Natural killer cell (primary cell): ENCODE data around the gene TRAPPC8. TPM values are rescaled to one million over a fixed set of nuclear protein-coding genes. Genes with fewer than 3 reads are reported as not detected.

ENCODE experiments used
- ATAC-seq, 3 donors: fragments of 150-1000 bp in 2 of 3; fragments of 200-7000 bp in 1 of 3; cut with Tn5 transposase; 1 replicate in 1 of 3; 2 replicates in 2 of 3; pipeline ENCODE4 v1.10.0; 2021; ENCODE audit warnings: mild to moderate bottlenecking in 2 of 3, moderate library complexity in 2 of 3
- DNase-seq, 2 donors: peaks; one replicate each; pipeline versions ENCODE4 v3.0.0 to v3.0.0-alpha.2; 2013 to 2021; ENCODE audit warnings: mixed read lengths in 1 of 2
- H3K27ac ChIP-seq: one replicate; pipeline ENCODE4 v1.5.1; 2013; ENCODE audit warnings: mild to moderate bottlenecking, low read length
- H3K27me3 ChIP-seq: one replicate; pipeline ENCODE4 v1.6.1; 2013; ENCODE audit warnings: low read length; ENCODE audit not compliant: control insufficient read depth, insufficient read depth
- H3K36me3 ChIP-seq: one replicate; pipeline ENCODE4 v1.6.1; 2013; ENCODE audit warnings: low read length; ENCODE audit not compliant: control insufficient read depth, insufficient read depth
- H3K4me1 ChIP-seq: one replicate; pipeline ENCODE4 v1.6.1; 2013; ENCODE audit warnings: low read length; ENCODE audit not compliant: control insufficient read depth, insufficient read depth
- H3K4me3 ChIP-seq: one replicate; pipeline ENCODE4 v1.5.1; 2013; ENCODE audit warnings: low read length
- H3K9me3 ChIP-seq: one replicate; pipeline ENCODE4 v1.6.1; 2013; ENCODE audit warnings: low read length; ENCODE audit not compliant: control insufficient read depth, insufficient read depth
- H3K27ac Mint-ChIP-seq, 2 donors: one replicate each; pipeline ENCODE4 v1.8.0; 2022; ENCODE audit warnings: mild to moderate bottlenecking in 2 of 2, mixed read lengths in 2 of 2, moderate library complexity in 1 of 2
- H3K27me3 Mint-ChIP-seq, 2 donors: one replicate each; pipeline ENCODE4 v1.8.0; 2022; ENCODE audit warnings: low read depth in 2 of 2, mixed read lengths in 2 of 2
- H3K36me3 Mint-ChIP-seq: one replicate; pipeline ENCODE4 v1.8.0; 2022; ENCODE audit warnings: mixed read lengths
- H3K4me1 Mint-ChIP-seq, 2 donors: one replicate each; pipeline ENCODE4 v1.8.0; 2022; ENCODE audit warnings: mixed read lengths in 2 of 2
- H3K4me3 Mint-ChIP-seq: one replicate; pipeline ENCODE4 v1.8.0; 2022; ENCODE audit warnings: mild to moderate bottlenecking, moderate library complexity, mixed read lengths
- H3K9me3 Mint-ChIP-seq, 2 donors: one replicate each; pipeline ENCODE4 v1.8.0; 2022; ENCODE audit warnings: mixed read lengths in 2 of 2
- WGBS: methylation state at CpG from one replicate; pipeline ENCODE4 v1.1.7; 2013; ENCODE audit warnings: missing lambda C conversion rate; ENCODE audit not compliant: insufficient coverage; 5-methylcytosine and 5-hydroxymethylcytosine counted together
- intact Hi-C: fragments of 100-400 bp; cut with micrococcal nuclease; formaldehyde crosslinking; loops from one replicate; pipeline ENCODE4 v1.14.2; 2022
- total RNA-seq, 4 donors: library from RNA; stranded (reverse); fragments of 120-200 nt in 1 of 4; gene quantifications; one replicate each; pipeline versions ENCODE4 v1.2.3 to v1.2.4, GENCODE V29; 2013 to 2022
- TF ChIP-seq, protein P1 (sequence below): fragments of 200-600 bp; IDR thresholded peaks from one replicate; pipeline ENCODE4 v1.8.0; 2022; ENCODE audit warnings: antibody characterized with exemption

The TRAPPC8 gene
- total RNA-seq, 3 donors from 2014 or later (not counting 1 experiment from before 2014, with no cell fraction given), result 38.5 to 51.2 (median 41.4) TPM

DNA sequence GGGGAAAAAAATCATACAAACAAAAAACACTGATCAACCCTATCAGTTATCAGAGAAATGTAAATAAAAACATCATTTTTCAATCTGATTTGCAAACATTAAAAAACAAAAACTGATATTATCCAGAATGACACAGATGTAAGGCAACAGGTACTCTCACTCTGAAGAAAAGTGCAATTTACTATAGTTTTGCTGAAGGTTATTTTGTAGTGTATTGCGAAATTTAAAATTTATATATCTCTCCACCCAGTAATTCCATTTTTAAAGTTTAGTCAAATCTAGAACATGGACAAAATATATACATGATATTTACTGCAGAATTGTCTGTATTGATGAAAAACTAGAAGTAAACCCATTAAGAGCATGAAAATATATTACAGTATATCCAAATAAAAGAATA is 79.8 kb downstream of the TRAPPC8 start:
- H3K4me1 Mint-ChIP-seq, result no peaks in the 10 kb centered on the region
- TF ChIP-seq, protein P1, sequence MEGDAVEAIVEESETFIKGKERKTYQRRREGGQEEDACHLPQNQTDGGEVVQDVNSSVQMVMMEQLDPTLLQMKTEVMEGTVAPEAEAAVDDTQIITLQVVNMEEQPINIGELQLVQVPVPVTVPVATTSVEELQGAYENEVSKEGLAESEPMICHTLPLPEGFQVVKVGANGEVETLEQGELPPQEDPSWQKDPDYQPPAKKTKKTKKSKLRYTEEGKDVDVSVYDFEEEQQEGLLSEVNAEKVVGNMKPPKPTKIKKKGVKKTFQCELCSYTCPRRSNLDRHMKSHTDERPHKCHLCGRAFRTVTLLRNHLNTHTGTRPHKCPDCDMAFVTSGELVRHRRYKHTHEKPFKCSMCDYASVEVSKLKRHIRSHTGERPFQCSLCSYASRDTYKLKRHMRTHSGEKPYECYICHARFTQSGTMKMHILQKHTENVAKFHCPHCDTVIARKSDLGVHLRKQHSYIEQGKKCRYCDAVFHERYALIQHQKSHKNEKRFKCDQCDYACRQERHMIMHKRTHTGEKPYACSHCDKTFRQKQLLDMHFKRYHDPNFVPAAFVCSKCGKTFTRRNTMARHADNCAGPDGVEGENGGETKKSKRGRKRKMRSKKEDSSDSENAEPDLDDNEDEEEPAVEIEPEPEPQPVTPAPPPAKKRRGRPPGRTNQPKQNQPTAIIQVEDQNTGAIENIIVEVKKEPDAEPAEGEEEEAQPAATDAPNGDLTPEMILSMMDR, result no peak
- H3K27ac ChIP-seq, result no peak overlapping the region
- no peaks in the 10 kb centered on the region for H3K9me3 ChIP-seq
- intact Hi-C loops, result no loop called here
- H3K9me3 Mint-ChIP-seq, result no peaks in the 10 kb centered on the region
- H3K4me3 ChIP-seq, result no peak overlapping the region
- H3K36me3 Mint-ChIP-seq, result peaks cover 6% of the 10 kb centered on the region
- WGBS, result no CpG with 5 or more reads among the region's 1 CpG
- no peak for DNase-seq
- H3K4me3 Mint-ChIP-seq, result no peak overlapping the region
- H3K27me3 ChIP-seq, result no peaks in the 10 kb centered on the region
- no peak overlapping the region for H3K27ac Mint-ChIP-seq
- no peaks in the 10 kb centered on the region for H3K4me1 ChIP-seq
- no peak for ATAC-seq
- peaks cover 61% of the 10 kb centered on the region for H3K36me3 ChIP-seq
- no peaks in the 10 kb centered on the region for H3K27me3 Mint-ChIP-seq

GRCh38 chr18:31860488-31860887 is 82.4 kb downstream of the TRAPPC8 start:
- no peaks in the 10 kb centered on the region for H3K27me3 ChIP-seq
- no peaks in the 10 kb centered on the region for H3K4me1 Mint-ChIP-seq
- ATAC-seq (no peak), DNase-seq (no peak)
- H3K4me1 ChIP-seq, result no peaks in the 10 kb centered on the region
- no peak overlapping the region for H3K4me3 Mint-ChIP-seq
- H3K4me3 ChIP-seq, result no peak overlapping the region
- no peaks in the 10 kb centered on the region for H3K9me3 ChIP-seq
- intact Hi-C loops, result no loop called here
- H3K36me3 ChIP-seq, result peaks cover 71% of the 10 kb centered on the region
- H3K27ac ChIP-seq, result no peak overlapping the region
- peaks cover 18% of the 10 kb centered on the region for H3K36me3 Mint-ChIP-seq
- TF ChIP-seq, protein P1, result no peak
- no peaks in the 10 kb centered on the region for H3K9me3 Mint-ChIP-seq
- H3K27me3 Mint-ChIP-seq, result no peaks in the 10 kb centered on the region
- H3K27ac Mint-ChIP-seq, result peak overlapping the region in 1 of 2 donors; percentile 50

GRCh38 chr18:31857526-31858106 is 85.3 kb downstream of the TRAPPC8 start:
- Histone ChIP-seq H3K9me3 (no peaks in the 10 kb centered on the region), H3K4me3 (no peak overlapping the region), H3K27ac (no peak overlapping the region), H3K27me3 (no peaks in the 10 kb centered on the region), H3K4me1 (no peaks in the 10 kb centered on the region), H3K36me3 (peaks cover 76% of the 10 kb centered on the region)
- intact Hi-C loops, result no loop called here
- WGBS, result 38% methylated on average over 3 of the region's 6 CpGs
- TF ChIP-seq, protein P1, result no peak
- Mint-ChIP-seq H3K27ac (peak overlapping the region in 1 of 2 donors; percentile 38), H3K36me3 (peaks cover 18% of the 10 kb centered on the region), H3K4me3 (no peak overlapping the region), H3K9me3 (no peaks in the 10 kb centered on the region), H3K4me1 (no peaks in the 10 kb centered on the region), H3K27me3 (no peaks in the 10 kb centered on the region)
- ATAC-seq (no peak), DNase-seq (no peak)

- Mint-ChIP-seq H3K9me3 (no peaks in the 10 kb centered on the region), H3K27ac (no peak overlapping the region), H3K4me1 (peaks cover 0 to 8% of the 10 kb centered on the region in 2 donors), H3K4me3 (no peak overlapping the region), H3K36me3 (no peaks in the 10 kb centered on the region), H3K27me3 (no peaks in the 10 kb centered on the region)
- ATAC-seq (no peak), DNase-seq (no peak)
- no CpG with 5 or more reads among the region's 1 CpG for WGBS
- Histone ChIP-seq H3K27ac (no peak overlapping the region), H3K9me3 (no peaks in the 10 kb centered on the region), H3K36me3 (peaks cover 76% of the 10 kb centered on the region), H3K4me1 (no peaks in the 10 kb centered on the region), H3K4me3 (no peak overlapping the region), H3K27me3 (no peaks in the 10 kb centered on the region)
- TF ChIP-seq, protein P1, result no peak
- intact Hi-C loops, result no loop called here
Measured at GRCh38 chr18:31850844-31851243, 92.1 kb downstream of the TRAPPC8 start.
